ENCODE data around the gene GID8.

- no peak for TF ChIP-seq CTCF (IDR thresholded peaks at IDR 0.05)
- no peak for TF ChIP-seq POLR2A (IDR thresholded peaks at IDR 0.05)
Observed at GRCh38 chr20:62953839-62954703, 16.1 kb downstream of the GID8 start.
